IPS DF 4.7 (cell line): Measurements from ENCODE around the gene TMEM54.

Source experiments
- DNase-seq: peaks from one replicate; pipeline ENCODE4 v3.0.0-alpha.2; 2013; ENCODE audit warnings: low spot score; ENCODE audit errors: extremely low read depth

Gene TMEM54

DNA sequence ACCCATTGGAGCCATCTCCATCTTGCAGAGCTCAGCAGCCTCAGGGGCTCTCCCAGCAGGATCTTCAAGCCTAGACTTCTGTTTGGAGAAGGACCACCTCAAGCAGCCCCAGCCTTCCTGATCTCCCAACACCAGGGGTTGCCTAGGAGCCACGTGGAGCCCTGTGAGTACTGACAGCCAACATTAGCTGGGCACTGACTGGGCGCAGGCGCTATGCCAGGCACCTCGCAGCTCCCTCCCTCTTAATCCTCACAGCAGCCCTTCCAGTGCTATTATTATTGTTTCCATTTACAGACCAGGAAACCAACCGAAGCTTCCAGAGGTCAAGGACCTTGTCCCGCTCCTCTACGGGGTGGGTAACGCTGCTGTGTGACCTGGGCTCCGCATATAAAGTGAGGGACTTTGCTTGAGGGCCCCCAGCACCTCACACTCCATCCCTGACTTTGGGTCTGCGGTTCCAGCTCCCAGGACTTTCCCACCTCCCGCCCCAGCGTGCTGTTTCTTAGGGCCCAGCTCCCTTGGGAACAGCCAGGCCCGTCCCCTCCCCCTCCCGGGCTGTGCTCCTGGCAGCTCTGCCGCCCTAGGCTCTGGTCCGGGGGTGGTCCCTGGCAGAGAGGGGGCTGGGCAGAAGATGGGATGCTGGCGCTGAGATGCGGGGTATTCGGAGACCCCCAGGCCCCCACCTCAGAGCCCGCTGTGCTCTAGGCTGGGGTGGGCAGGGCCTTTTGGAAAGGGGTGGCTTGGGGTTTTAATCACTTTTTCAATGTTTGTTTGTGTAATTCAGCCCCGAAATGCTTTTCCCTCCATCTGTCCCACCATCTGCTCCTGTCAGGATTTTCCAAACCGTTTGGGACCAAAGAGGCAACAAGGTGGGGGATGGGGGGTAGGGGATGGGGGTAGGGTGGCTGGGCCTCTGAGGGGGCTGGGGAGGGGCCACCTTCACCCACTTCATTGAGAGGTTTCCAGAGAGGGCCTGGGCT is 19.0 kb downstream of the TMEM54 start:
- DNase-seq = no peak

DNA sequence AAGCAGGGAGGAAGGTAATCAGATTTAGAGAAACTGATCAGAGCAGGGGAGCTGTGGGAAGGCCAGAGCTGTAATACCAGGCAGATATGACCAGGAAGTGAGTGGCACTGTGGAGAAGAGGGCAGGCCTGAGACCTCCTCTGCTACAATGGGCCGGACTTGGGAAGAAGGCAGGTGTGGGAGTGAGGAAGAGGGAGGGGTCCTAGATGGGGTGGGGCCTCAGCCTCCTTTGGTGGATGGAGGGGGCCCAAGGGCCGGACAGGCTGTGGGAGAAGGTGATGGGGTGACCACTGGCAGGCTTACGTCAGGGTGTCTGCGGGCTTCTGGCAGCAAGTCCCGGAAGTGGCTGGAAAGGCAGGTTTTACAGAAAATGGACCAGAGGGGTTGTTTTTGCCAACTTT is 19.9 kb downstream of the TMEM54 start:
- no peak for DNase-seq

DNA sequence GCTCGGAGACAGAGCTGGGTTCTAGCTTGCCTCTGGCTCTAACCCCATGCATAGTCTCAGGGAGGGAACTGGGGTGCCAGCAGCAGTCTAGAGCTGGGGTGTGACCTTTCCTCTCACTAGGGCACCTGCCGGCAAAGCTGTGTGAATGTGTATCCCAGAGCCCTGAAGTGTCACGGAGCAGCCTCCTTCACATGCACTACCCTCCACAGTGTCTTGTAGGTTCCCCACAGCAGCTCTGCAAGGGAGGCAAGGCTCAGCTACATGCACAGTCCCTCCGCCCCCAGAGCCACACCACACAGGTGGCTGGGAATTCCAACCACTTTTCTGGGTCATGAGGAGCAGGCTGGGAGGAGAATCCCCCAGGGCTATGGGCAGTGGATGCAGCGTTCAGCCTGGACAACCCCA is 22.6 kb downstream of the TMEM54 start:
- DNase-seq = no peak

DNA sequence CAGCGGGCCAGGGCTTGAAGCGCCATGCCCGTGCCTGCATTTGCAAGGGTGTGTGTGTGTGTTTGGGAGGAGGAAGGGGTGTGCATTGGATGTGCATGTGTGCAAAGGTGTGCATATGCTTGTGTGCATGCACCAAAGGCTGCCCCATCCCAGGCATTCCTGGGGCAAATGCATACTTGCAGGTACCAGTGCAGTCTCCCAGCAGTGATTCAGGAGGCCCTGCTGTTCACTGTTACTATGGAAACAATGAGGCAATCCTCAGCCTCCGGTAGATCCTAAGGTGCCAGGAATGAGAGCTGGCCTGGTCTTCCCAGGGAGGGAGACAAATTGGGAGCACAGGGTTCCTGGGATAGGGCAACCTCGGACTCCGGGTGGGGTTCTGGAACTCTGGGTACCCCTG is 23.0 kb downstream of the TMEM54 start:
- DNase-seq = no peak

DNA sequence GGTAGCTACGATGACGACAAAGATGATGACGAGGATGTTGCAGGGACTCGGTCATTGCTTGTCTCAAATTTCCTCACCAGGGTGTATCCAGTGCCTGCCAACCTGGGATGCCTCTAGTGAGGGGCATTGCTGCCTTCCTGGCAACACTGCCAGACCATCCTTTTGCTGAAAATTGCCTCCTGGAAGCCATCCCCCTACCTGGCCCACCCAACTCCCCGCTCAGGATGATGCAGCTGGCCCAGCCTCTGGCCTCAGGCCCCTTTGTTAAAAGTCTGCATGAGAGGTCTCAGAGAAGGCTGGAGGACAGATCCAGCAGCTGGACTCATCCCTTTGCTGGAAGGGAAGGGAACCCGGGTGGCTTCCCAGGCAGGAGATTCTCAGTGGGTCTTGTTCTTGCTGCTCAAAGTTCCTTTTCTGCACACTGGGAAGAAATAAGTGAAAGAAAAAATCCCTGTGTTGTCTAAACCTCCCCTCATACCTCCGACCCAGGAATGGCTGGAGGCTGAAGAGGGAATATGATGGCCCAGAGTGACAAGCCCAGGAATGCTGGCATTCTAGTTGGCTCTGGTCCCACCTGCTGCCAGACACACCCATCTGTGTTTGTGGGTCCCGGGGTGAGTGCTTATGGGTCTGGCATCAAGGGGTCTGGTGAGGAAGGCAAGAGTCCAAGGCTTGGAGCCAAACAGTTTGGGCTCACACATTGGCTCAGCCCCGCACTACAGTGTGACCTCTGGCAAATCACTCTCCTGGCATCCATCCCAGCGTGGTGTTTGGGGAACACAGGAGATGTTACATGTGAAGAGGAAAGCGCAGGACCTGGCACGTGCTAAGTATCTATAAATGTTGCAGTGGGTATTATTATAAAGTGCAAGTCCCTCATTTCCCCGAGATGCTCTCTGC is 23.7 kb downstream of the TMEM54 start:
- DNase-seq = no peak

DNA sequence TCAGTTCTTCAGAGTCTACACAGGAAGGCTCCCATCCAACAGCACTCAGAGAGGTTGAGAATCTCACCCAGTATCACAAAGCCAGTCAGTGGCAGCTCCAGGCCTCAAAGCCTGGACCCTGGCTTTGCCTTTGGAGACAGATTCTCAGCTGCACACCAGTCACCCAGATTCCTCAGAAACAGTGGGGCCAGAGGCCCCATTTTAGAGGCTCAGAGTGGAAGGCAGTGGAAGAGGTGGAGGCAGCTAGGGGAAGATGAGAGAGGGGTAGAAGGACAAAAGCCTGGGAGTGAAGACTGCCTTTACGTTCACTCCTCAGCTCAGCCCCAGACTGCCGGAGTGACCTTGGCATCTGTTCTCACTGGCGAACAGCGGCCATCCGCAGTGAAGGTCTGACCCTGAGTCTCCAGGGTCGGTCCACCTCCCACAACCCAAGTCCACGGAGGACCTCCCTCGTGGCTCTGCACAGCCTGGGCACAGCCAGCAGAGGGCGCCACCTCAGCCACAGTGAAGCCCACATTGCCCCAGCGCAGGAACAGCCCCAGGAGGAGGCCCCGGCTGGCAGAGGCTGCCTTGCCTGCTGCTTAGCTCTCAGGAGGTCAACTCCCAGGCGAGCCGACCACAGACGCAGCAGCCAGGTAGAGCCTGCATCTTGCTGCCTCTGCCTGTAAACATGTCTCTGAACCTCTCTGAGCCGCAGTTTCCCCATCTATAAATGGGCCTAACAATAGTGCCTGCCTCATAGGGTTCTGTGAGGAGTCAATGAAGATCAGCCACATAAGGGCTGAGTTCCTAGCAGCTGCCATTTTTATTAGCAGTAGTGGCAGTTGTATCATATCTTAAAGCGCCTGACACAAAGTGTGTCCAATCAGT is 24.6 kb downstream of the TMEM54 start:
- DNase-seq = no peak

DNA sequence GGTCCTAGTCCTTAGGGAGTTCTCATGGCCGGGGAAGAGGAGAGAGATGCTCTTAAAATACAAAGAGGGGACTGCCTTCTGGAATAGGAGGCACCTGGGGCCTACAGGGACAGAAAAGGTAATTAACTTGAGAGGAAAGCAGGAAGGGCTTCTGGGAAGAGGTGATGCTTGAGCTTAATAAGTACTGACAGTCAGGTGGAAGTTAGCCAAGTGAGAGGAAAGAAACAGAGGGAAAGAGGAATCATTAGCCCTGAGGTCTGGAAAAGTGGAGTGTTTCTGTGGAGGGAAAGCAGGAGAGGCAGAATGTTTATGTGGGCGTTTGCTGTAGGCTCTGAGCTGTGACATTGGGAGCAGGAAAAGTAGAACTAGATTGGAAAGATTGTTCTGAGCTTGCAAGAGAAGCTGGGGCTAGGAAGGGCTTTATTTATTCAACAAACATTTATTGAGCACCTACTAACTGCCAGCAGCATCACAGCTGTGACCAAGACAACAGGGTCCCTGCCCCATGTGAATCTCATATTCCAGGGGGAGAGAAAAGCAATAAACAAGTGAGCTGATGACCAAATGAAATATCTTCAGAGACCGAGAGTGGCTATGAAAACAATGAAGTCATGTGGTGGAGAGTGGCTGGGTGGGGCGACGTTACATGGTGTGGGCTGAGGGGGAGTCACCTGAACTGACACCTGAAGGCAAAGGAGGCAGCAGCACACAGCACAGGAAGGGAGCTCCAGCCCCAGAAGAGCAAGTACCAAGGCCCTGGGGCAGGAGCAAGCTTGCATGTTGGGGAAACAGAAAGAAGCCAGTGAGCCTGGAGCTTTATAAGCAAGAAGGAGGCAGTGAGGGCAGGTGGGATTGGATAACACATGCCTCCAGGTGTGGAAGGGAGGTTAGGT is 26.1 kb downstream of the TMEM54 start:
- DNase-seq = no peak

DNA sequence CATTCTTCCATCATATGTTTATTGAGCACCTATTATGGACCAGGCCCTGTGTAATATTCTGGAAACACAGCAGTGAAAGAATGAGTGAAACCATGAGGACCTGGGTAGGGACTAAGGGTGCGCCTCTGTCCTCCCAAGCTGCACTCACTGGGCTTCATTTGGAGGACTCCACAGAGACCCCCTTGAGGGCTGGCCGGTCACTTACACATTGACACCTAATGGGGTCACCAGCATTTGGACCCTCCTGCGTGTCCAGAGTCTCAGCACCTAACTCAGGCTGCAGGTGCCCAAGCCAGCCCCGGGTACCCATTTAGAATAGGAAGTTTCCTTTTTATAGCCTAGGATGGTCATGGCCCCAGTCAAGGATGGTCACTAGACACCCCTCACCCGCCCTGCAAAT is 27.7 kb downstream of the TMEM54 start:
- DNase-seq = no peak

DNA sequence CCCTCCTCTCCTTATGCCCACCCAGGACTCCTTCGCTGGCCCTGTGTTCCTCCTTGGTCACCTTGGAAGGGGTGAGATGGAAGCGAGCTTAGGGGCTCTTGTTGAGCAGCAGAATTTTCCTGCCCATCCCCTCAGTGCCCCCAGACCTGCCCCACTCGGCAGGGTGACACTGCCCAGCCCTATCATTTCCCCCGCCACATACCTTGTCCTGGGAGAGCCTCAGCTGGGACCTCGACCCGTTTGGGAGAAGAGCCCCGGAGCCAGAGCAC is 29.1 kb downstream of the TMEM54 start:
- DNase-seq = no peak

DNA sequence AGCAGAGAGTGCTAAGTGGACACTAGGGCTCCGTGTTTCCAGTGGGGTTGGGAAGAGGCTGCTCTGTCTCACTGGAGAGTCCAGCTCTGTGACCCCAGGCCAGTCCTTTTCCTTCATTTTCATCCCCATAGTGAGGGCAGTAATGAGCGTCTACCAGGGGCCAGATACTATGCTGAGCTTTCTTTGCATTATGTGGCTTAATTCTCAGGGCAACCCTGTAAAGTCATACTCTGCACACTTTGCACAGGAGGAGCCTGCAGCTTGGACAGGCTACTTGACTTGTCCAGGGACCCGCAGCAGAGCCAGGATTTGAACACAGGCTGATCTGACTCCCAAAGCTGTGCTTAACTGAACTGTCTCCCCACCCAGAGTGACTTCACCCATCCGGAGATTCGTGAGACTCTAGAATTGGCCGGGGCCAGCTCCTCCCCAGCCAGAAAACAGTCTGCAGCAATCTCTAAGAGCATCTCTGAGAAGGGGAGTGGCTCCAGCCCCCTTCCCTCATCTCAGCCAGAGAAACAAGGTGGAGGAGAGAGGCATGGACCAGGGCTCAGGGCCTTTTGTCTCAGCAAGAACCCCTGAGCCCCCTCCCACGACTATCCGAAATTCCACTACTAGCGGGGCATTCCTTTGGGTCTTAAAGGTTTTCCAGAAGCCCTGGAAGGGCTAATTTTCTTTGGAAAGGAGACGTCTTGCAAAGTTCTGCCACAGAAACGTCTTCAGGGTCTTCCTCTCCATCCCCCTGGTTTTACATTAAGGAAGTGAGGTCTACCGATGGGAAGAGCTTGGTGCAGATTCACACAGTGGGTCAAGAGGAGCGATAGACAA is 29.6 kb downstream of the TMEM54 start:
- no peak for DNase-seq

DNA sequence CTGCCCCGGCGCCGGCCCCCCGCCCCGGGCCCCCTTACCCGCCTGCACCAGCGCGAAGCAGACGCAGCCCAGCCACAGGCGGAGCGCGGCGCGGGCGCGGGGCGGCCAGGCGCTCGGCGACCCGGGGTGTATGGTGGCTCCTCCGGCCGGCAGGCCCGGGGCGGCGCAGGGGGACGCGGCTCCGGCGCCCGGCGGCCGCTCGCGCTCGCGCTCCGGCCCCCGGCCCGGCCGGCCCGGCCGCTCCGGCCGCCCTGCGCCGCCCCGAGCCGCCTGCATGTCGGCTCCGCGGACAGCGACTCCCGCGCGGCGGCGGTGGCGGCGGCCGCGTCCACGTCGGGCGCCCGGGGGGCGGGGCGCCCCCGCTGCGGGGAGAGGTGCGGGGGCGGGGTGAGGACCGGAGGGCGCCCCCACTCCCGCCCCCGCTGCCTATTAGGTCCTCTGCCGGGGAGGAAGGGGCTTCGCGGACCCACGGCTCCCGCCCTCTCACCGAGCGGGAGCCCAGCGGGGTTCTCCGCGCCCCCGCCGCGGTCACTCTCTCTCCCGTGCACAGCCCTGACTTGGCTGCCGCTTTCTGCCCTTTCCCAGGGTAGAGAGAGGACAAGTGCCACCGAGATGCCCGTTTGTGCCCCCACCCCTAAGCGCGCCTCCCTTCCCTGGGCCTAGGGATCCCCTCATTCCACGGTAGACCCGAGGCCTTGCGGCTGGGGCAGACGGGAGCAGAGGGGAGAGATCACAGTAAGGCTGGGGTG is 30.4 kb downstream of the TMEM54 start, which contains the start of gene FNDC5:
Gene FNDC5 (minus strand): TSS at position 298 of the 749 bp plus-strand sequence.
- DNase-seq = no peak

DNA sequence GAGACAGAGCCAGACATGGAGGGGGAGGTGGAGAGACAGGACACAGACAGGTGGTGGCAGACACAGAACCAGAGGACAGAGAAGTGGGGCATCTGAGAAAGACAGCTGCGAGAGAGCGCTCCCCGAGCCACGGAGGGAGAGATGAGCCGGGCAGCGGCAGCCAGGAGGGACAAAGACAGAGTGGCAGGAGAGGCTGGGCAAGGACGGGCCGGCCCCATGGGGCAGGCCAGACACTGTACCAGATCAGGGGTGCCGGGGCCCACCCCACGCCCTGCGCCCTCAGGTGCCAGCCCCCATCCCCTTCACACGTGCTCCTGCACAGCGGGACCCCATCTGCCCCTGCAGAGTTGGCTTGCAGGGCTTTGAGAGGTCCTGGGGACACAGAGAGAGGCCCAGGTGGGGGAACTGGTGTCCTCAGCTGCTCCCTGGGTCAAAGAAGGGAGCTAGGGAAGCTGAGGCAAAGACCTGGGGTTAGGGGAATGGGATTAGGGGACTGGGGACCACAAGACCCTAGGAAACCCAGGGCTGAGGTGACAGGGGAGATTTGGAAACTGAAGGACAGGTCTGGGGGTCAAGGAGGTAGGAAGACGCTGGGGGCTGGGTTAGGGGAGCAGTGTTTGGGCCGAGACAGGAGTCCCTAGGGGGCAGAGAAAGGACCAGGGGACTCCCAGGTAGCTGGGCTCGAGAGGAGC is 31.1 kb downstream of the TMEM54 start:
- no peak for DNase-seq

DNA sequence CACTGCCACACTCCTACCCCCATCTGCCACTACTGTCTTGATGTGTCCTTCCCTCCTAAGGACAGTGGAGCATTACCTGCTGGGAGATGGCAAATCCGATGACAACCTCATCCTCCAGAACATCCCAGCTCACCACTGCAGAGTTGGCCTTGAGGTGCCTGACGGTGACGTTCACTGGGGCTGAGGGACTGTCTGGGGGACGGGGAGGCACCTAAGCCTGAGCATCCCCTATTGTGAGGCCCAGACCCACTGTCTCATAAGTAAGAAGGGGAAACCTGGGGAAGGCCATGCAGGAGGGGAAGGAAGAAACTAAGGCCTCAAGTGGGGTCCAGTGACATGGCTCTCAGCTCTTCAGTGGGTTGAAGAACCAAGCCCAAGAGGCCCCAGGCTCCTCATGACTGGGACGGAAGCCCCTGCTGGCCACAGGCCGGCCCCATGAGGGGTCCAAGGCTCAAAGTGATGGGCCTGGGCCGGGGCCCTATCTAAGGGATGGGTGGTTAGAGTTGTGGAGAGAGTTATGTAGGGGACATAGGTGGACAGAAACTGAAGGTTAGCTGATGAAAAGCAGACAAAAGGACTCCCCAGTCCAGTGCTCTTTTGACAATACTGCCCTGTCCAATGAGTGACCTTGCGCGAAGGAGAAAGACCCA is 32.3 kb downstream of the TMEM54 start:
- no peak for DNase-seq

DNA sequence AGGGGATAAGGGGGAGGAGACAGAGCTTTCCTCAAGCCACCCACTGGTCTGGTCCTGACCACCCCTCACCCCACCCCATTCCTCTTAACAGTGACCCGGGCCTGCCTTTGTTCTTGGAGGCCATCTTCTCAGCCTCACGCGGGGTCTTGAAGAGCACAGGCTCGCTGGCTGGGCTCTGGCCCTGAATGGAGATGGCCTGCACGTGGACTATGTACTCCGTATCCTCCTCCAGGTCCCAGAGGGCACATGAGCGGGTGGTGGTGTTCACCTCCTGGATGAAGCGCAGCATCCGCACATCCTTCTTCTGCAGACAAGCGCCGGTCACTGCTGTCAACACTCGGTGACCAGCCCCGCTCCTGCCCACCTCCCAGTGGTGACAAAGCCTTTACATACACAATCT is 33.1 kb downstream of the TMEM54 start:
- no peak for DNase-seq

DNA sequence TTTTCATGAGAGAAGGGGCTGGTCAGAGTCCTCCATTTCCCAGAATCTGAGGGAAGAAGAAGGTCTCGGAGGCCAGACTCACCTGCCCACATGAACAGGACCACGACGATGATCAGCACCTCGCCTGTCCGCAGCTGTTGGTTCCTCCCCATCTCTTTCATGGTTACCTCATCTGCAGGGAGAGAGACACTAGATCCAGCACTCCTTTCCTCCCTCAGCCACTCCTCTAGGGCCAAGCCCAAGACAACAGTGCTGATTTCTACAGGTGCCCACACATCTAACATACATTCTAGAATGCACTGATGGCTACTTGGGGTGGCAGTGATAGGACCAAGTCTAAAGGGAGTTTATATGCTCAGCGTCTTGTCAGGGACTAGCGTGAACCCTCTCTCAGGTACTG is 33.5 kb downstream of the TMEM54 start:
- DNase-seq = no peak

DNA sequence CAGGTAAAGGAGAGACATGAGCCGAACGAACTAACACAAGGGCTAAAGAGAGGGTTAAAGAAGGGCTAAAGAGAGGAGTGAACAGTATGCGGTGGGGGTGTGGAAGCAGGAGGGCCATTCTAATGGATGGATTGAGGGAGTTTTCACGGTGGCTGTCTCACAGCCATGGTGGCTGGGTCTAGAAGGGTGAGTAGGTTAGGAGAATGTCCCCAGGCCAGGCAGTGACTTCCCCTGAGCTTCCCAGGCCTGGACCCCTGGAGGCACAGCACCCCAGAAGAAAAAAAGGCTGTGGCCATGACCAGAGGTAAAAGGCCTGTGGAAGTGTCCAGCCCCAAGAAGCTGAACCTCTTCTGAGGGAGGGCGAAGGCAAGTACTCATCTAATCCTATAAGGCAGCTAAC is 34.0 kb downstream of the TMEM54 start:
- no peak for DNase-seq

DNA sequence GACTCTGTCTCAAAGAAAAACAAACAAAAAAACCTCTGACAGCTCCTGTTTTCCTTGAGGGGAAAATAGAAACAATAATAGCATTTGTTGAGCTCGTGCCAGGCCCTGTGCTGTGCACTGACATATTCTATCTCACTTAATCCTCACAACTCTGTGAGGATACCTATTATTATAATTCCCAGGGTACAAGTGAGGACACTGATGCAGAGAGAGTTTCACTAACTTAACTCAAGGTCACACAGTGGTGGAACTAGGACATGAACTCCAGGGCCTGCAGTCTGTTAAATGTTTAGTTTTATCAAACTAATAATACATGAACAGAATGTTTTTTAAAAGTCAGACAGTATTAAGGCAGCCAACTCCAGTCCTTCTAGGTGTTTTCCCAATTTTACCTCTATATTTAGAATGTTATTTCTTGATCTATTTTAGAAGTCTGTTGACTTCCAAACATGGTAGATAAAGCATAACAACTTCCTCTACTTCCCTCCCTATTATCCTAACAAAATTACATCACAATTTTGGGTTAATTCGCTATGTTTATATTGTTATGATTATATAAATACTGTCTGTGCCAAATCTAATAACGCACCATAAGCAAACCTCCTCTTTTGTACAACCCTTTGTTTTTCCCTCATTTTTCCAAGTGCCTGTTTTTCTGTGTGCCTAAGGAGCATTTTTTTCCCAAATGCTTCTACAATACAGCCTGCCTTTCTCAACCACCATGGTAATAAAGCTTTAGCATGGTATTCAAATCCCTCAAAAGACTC is 35.4 kb downstream of the TMEM54 start:
- no peak for DNase-seq
